NB4 (cell line): Measurements from ENCODE around the gene TRAF4.
"Not testable (repeated sequence)": the region's sequence is repeated elsewhere in the genome, so short reads cannot be mapped to it uniquely, and the experiment has no call there.

Source experiments
- CTCF ChIP-seq: IDR thresholded peaks from one replicate; pipeline ENCODE4 v1.5.1; 2012; ENCODE audit warnings: low read depth, low read length
- POLR2A ChIP-seq: IDR thresholded peaks from 2 replicates; pipeline ENCODE4 v1.6.1; 2011; ENCODE audit warnings: mild to moderate bottlenecking; ENCODE audit not compliant: insufficient read length; ENCODE audit errors: extremely low read depth
- TF ChIP-seq, protein P1 (sequence below): IDR thresholded peaks from 2 replicates; pipeline ENCODE4 v1.6.1; 2011; ENCODE audit warnings: low read depth, low read length

GRCh38 chr17:28779601-28780000, 35.8 kb downstream of the TRAF4 start:
- TF ChIP-seq CTCF, POLR2A: not testable (repeated sequence)
- TF ChIP-seq, protein P1, sequence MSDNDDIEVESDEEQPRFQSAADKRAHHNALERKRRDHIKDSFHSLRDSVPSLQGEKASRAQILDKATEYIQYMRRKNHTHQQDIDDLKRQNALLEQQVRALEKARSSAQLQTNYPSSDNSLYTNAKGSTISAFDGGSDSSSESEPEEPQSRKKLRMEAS, result not testable (repeated sequence)
